ENCODE data around the gene MEX3D.

Gene MEX3D

GRCh38 chr19:1592755-1593500 is 24.8 kb upstream of the MEX3D start, which contains the start of gene MBD3:
TSS of gene MBD3 (minus strand) at chr19:1592865. CDS start at chr19:1592631, 234 bp downstream.
- peak; percentile 93 for DNase-seq

DNA sequence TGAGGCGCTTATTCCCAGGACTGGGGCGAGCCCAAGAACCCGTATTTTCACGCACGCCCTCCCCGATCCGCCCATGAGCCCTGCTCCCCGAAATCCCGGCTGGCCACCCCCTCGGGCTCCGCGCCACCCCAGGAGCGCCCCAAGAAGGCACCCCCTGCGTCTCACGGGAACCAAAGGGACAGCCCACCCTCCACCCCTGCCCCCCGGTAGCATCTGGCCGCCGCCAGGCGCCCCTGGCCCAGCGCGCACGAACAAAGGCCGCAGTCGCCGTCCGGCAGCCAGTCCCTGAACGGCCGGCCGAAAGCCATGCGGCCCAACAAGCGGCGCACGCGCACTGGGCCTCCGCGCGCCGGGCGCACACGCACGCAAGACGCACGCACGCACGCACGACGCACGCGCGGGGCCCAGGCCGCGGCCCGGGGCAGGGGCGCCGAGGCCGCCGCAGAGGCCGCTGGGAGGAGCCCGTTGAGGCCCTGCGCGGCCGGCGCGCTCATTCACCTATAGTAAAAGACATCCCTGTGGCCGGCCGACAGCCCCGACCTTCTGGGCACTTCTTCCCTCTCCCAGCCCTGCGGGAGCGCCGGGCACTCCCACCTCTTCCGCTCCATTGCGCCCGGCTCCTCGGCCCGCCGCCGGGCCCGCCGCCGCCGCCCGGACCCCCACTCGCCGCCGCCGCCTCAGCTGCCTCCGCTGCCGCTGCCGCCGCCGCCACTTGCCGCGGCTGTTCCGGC is 24.1 kb upstream of the MEX3D start:
- peak; percentile 87 for DNase-seq

DNA sequence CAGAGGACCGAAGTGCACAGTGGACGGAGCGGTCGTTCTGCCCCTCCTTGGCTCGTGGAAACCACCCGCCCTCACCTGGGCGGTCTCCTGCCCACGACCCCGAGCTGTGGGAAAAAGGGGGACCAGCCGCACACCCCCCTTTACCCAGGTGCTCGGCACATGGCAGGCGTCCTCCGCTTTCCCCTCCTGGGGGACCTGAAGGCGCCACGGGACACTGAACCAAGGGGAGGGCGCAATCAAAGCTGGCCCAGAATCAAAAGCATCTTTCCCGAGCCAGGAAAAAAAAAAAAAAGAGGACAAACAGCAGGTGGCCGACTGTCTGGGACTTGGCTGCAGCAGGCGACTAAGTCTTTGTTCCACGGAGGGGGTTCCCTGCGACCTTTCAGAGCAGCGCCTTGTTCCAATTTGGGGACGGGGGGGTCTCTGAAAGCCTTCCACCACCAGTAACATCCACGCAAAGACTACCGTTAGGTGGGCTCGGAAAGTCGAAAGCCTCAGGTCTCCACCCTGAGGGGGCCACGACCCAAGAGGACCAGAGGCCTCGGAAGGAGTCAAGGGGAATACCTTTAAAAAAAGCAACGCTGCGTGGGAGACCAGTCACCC is 23.4 kb upstream of the MEX3D start:
- no peak for DNase-seq

GRCh38 chr19:1590641-1591397 is 22.7 kb upstream of the MEX3D start:
- no peak for DNase-seq

DNA sequence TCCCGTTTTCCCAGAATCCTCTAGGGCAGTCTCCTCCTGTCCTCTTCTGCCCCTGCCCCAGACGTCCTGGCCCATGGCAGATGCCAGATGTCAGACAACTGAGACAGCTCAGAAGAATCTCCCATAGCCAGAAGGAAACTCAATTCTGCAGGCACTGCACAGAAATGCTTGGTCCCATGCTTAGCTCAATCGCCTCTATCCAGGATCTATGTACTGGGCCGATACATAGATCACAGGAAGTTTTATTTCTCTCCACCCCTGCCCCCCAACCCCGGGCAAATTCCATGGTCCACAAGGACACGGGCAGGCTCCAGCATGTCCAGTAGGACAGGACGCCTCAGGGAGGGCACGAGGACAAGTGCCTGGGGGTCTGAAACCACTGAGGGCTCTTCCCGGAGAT is 19.7 kb upstream of the MEX3D start:
- no peak for DNase-seq

- DNase-seq = no peak
These were observed 17.1 kb upstream of the MEX3D start for GRCh38 chr19:1585243-1585580.

- no peak for DNase-seq
These were observed 16.5 kb upstream of the MEX3D start for GRCh38 chr19:1584500-1585242.

GRCh38 chr19:1582201-1582600 is 14.1 kb upstream of the MEX3D start:
- DNase-seq = no peak

DNA sequence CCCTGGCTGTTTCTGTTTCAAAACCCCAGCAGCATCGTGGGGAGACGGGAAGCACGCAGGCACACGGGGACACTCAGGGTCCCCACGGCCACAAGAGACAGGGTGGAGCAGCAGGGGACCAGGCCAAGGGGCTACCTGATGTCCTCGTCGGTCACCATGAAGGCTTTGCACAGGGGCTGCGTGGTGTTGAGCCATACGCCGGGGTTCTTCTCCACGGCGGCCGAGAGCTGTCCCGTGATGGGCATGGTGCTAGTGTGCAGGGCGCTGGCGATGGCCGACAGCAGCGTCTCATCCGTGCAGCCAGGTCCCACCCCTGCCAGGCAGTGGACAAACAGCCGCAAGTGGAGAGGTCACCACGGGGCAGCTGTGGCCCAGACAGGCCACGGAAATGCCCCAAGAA is 12.8 kb upstream of the MEX3D start:
- no peak for DNase-seq

DNA sequence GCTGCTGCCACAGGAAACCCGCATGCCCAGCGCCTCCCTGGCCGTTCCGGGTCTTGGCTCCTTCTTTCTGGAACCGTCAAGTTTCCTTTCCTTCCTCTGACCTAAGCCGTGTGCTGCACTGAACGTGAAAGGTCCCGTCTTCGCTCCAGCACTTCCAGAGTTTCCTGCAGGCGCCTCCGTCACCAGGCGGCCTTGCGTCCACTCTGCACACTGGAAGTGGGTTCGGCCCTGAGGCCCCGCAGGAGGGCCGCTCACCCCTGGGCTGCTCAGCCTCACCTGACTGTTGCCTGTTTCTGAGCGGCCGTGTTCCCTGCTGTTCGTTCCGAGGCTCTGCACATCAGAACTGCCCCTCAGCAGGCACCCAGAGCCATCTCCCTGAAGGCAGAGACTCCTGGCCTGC is 12.3 kb upstream of the MEX3D start:
- no peak for DNase-seq

DNA sequence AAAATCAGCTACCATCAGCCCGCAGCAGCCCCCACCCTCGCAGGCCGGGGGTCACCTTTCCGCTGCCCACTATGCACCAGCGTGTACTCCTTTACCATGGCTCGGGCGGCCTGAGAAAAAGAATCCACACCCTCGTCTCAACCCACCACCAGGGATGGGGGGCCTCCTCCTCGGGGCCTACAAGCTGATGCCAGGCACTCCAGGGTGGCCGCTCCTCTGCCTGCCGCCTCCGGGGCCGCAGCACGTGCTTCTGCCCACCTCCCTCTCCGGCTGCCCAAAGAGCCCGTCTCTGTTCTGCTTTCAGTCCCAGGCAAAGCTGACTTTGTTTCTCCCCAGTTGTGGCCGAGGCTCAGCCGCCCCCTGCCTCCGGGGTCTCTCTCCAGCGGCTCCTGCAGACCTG is 11.1 kb upstream of the MEX3D start:
- no peak for DNase-seq

DNA sequence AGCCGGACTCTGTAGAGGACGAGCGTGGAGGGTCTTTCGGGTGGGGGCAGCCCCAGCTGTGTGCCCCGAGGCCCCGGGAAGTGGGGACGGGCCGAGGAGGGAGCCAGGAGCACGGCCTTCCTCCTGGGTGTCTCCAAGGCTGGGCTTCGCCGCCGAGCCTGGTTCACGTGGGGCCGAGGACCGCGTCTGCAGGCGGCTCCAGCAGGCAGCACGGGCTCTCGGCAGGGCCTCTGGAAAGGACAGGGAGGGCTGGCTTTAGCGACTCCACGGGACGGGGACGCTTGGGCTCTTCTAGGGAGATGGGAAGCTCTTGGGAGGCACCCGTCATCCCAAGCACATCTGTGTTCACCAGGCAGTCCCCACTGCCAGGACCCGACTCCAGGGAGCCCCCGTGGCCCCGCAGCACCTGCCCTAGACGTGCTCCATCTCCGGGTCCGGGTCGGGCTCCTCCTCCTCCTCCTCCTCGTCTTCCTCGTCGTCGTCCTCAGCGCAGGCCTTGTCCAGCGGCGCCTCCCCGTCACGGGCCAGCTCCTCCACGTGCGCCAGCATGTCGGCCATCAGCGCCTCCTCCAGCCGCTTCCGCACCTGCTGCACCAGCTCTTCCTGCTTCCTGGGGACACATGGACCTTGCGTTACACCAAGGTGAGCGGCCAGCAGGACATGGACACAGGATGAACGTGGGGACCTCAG is 9.9 kb upstream of the MEX3D start:
- DNase-seq = no peak

GRCh38 chr19:1577090-1577928 is 9.2 kb upstream of the MEX3D start:
- no peak for DNase-seq

GRCh38 chr19:1576242-1577089 is 8.3 kb upstream of the MEX3D start:
- no peak for DNase-seq

- no peak for DNase-seq
These were observed 7.5 kb upstream of the MEX3D start for GRCh38 chr19:1575323-1576241.

- DNase-seq = no peak
These were observed 6.4 kb upstream of the MEX3D start for GRCh38 chr19:1574354-1575136.

- DNase-seq = no peak
These were observed 4.7 kb upstream of the MEX3D start for GRCh38 chr19:1572795-1573194.

GRCh38 chr19:1571358-1571757 is 3.2 kb upstream of the MEX3D start:
- no peak for DNase-seq
